SK-N-SH (cell line): ENCODE measurements around the gene ABCD1.

ENCODE experiments used
- CHD2 ChIP-seq: fragments of 150-350 bp; IDR thresholded peaks from 2 replicates; pipeline ENCODE4 v1.6.1; 2018; ENCODE audit warnings: low read length; ENCODE audit not compliant: partially characterized antibody
- ELF1 ChIP-seq: IDR thresholded peaks from 2 replicates; pipeline ENCODE4 v1.4.0; 2012
- EP300 ChIP-seq, 2 experiments: IDR thresholded peaks; 2 replicates each; pipeline versions ENCODE4 v1.4.0 to v1.6.1; 2012; ENCODE audit warnings: borderline replicate concordance in 1 of 2, low read depth in 1 of 2, low read length in 1 of 2
- EZH2phosphoT487 ChIP-seq: fragments of 200-600 bp; sonication (generic); IDR thresholded peaks from 2 replicates; pipeline ENCODE4 v1.6.1; 2017; ENCODE audit warnings: low read depth, mixed run types, mild to moderate bottlenecking, antibody characterized with exemption, moderate library complexity, borderline replicate concordance
- FOXJ3 ChIP-seq: sonication (generic); formaldehyde crosslinking; IDR thresholded peaks from 2 replicates; pipeline ENCODE4 v1.5.1; 2020; ENCODE audit warnings: mild to moderate bottlenecking, missing genetic modification reagents
- GABPA ChIP-seq: IDR thresholded peaks from 2 replicates; pipeline ENCODE4 v1.4.0; 2012; ENCODE audit warnings: low read depth, mild to moderate bottlenecking
- JUND ChIP-seq: IDR thresholded peaks from 2 replicates; pipeline ENCODE4 v1.4.0; 2012
- RAD21 ChIP-seq: IDR thresholded peaks from 2 replicates; pipeline ENCODE4 v1.6.1; 2012; ENCODE audit warnings: mild to moderate bottlenecking, low read length
- SIN3A ChIP-seq: IDR thresholded peaks from 2 replicates; pipeline ENCODE4 v1.6.1; 2012; ENCODE audit warnings: low read depth, mild to moderate bottlenecking, low read length, moderate library complexity, borderline replicate concordance
- TAF1 ChIP-seq: IDR thresholded peaks from 2 replicates; pipeline ENCODE4 v1.6.1; 2012; ENCODE audit warnings: low read depth, mild to moderate bottlenecking, low read length, moderate library complexity, borderline replicate concordance
- TCF12 ChIP-seq: IDR thresholded peaks from 2 replicates; pipeline ENCODE4 v1.4.0; 2012
- TF ChIP-seq, protein P1 (sequence below): fragments of 150-350 bp; IDR thresholded peaks from 2 replicates; pipeline ENCODE4 v1.6.1; 2017; ENCODE audit warnings: antibody characterized with exemption, low read length, low read depth, borderline replicate concordance
- TF ChIP-seq, protein P2 (sequence below): fragments of 200-600 bp; sonication (generic); IDR thresholded peaks from 2 replicates; pipeline ENCODE4 v1.6.1; 2017; ENCODE audit warnings: antibody characterized with exemption, mild to moderate bottlenecking, moderate library complexity
- TF ChIP-seq, protein P3 (sequence below): IDR thresholded peaks from 2 replicates; pipeline ENCODE4 v1.6.1; 2012; ENCODE audit warnings: mild to moderate bottlenecking, low read depth, low read length, moderate library complexity

DNA sequence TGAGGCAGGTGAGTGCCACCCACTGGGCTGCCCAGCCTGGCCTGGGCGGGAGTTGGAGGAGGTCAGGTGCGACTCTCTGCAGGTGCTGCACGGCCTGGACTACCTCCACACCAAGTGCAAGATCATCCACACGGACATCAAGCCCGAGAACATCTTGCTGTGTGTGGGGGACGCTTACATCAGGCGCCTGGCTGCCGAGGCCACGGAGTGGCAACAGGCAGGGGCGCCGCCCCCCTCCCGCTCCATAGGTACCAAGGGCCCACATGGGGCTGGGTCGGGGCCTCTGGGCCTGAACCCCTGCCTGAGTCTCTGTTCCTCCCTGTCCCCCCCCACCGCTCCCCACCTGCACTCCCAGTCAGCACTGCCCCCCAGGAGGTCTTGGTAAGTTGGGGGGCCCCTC lies 58.2 kb downstream of the ABCD1 start:
- TF ChIP-seq TCF12 (no peak), EP300 (IDR thresholded peaks at IDR 0.05; ENCODE audit: borderline replicate concordance in 1 of 2, low read depth in 1 of 2, low read length in 1 of 2) (no peak), CHD2 (no peak), ELF1 (no peak), TAF1 (no peak), JUND (no peak), GABPA (no peak), FOXJ3 (CRISPR knock-in tag) (no peak), RAD21 (no peak), EZH2phosphoT487 (no peak), SIN3A (no peak)
- TF ChIP-seq, protein P1, sequence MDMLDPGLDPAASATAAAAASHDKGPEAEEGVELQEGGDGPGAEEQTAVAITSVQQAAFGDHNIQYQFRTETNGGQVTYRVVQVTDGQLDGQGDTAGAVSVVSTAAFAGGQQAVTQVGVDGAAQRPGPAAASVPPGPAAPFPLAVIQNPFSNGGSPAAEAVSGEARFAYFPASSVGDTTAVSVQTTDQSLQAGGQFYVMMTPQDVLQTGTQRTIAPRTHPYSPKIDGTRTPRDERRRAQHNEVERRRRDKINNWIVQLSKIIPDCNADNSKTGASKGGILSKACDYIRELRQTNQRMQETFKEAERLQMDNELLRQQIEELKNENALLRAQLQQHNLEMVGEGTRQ = no peak
- TF ChIP-seq, protein P2, sequence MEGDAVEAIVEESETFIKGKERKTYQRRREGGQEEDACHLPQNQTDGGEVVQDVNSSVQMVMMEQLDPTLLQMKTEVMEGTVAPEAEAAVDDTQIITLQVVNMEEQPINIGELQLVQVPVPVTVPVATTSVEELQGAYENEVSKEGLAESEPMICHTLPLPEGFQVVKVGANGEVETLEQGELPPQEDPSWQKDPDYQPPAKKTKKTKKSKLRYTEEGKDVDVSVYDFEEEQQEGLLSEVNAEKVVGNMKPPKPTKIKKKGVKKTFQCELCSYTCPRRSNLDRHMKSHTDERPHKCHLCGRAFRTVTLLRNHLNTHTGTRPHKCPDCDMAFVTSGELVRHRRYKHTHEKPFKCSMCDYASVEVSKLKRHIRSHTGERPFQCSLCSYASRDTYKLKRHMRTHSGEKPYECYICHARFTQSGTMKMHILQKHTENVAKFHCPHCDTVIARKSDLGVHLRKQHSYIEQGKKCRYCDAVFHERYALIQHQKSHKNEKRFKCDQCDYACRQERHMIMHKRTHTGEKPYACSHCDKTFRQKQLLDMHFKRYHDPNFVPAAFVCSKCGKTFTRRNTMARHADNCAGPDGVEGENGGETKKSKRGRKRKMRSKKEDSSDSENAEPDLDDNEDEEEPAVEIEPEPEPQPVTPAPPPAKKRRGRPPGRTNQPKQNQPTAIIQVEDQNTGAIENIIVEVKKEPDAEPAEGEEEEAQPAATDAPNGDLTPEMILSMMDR = no peak
- TF ChIP-seq, protein P3, sequence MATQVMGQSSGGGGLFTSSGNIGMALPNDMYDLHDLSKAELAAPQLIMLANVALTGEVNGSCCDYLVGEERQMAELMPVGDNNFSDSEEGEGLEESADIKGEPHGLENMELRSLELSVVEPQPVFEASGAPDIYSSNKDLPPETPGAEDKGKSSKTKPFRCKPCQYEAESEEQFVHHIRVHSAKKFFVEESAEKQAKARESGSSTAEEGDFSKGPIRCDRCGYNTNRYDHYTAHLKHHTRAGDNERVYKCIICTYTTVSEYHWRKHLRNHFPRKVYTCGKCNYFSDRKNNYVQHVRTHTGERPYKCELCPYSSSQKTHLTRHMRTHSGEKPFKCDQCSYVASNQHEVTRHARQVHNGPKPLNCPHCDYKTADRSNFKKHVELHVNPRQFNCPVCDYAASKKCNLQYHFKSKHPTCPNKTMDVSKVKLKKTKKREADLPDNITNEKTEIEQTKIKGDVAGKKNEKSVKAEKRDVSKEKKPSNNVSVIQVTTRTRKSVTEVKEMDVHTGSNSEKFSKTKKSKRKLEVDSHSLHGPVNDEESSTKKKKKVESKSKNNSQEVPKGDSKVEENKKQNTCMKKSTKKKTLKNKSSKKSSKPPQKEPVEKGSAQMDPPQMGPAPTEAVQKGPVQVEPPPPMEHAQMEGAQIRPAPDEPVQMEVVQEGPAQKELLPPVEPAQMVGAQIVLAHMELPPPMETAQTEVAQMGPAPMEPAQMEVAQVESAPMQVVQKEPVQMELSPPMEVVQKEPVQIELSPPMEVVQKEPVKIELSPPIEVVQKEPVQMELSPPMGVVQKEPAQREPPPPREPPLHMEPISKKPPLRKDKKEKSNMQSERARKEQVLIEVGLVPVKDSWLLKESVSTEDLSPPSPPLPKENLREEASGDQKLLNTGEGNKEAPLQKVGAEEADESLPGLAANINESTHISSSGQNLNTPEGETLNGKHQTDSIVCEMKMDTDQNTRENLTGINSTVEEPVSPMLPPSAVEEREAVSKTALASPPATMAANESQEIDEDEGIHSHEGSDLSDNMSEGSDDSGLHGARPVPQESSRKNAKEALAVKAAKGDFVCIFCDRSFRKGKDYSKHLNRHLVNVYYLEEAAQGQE = no peak
